GM18858 (cell line): ENCODE measurements around the gene ME3.

ENCODE experiments used
- ATAC-seq: cut with Tn5 transposase; IDR thresholded peaks from one replicate; pipeline ENCODE4 v1.9.1; 2021; ENCODE audit not compliant: unreplicated experiment

ME3 gene

DNA sequence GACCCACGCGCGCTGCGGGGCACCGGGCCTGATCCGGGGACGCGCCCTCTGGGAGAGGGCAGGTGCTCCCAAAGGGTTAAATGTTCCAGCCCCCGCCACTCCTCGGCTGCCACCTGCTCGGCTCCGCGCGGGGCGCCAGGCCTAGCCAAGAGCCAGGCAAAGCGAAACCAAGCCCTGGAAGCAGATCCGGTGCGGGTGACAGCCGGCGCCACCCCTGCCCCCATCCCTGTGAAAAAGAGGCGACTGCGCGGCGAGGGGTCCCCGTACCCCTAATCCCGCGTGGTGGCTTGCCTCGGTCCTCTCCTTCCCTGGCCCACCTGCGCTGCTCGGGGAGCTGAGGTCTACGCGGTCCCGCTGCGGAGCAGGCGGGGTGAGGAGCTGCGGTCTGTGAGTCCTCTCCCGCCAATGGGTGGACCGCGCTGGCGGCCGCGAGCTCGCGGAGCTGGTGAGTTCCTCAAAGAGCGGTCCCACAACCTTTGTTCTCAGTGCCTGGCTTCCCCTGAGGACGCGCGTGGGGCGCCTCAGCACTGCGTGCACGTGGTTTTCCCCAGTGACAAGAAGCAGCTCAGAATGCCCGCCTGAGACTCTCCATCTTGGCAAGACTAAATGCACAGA, at the start of gene ME3:
Gene ME3, minus strand, starts transcription at position 610 of the 615 bp plus-strand sequence.
- ATAC-seq: no peak

DNA sequence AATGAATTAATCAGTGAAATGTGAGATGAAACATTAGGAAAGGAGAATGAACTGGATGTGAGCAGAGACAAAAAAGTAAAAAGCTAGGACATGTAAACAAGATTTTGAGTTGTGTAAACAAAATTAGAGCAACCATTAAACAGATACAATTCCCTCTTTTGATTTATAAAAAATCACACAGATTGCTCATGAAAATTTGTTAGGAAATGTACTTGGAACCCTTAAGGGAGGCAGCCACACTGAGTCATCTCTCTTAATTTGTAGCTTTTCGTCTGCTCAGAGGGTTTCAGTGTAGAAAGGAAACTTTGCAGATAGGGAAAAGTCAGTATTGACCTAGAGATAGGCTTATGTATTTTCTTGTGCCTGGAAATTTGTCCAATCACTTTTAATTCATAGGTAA, 49.6 kb upstream of the ME3 start:
- no peak for ATAC-seq

DNA sequence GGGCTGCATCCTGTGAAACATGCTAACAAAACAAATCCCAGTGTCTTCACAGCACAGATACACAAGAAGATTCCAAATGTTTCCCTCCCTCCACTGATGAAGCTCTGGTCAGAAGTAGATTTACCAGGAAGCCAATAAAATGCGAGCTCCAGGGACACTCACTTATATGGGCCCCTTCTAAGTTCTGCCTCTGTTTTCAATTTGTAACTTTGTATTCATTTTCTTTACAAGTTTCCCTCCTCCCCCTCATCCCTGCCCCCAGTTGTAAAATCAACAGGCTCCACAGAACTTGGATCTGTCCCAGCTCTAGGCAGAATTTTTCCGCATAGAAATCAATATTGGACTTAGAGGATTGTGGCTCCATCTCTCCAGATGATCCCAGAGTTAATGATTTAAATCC, 48.1 kb upstream of the ME3 start:
- no peak for ATAC-seq

DNA sequence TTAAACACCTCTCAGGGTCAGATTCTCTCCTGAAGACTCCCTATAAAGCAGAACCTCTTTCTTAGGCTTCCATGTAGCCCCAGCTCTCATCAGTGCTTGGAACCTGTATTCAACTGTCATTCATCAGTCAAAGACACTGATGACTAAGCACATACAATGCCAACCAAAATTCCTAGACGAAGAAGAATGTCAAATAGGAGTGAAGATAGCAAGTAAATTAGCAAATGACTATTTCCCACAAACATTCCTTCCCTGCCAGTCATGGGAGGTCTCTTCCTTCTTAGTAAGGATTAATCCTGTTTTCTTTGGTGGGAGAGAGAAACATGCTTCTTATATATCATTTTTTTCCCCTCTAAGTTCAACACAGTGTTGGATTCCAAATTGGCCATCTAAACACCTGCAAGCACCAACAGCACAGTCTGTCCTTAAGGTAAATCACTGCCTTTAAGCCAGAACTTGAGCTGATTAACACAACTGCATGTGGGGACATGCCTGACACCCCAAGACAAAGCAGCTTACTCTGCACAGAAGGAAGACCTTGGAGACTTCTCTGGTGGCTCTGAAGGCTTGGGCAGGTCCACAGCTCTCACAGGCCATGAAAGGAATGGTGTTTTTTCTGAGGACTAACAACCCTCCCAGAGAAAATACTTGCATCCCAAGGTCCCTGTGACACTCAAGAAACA, 47.5 kb upstream of the ME3 start:
- no peak for ATAC-seq

DNA sequence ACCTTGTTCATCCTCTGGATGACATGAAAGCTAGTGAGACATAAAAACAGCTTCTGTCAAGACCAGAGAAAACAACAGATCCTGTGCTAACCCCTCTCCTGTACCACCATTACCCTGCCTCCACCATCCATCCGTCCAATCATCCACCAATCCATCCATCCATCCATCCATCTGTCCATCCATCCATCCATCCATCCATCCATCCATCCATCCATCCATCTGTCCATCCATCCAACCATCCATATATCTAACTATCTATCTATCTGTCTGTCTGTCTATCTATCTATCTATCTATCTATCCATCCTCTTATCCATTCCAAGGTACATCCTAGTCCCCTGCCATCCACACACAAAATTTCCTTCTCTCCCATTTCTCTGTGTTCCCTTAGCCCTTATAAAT, 46.6 kb upstream of the ME3 start:
- ATAC-seq: no peak

DNA sequence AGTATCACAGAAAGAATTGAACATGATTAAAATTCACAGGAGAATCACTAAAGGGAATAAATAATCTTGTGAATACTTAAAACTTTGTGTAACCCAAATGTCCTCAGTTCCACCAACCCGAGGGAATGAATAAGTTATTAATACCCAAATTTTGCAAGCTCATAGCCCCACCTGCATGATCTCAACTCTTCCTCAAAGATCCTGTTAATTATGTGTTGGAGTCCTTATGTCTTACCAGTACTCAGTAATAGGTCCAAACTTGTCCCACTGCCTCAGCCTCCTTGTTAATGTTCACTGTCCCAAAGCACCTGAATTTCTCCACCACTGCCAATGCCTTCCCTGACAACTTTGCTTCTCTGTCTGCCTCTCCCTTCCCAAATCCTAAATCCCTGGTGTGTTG, 46.1 kb upstream of the ME3 start:
- ATAC-seq: no peak

DNA sequence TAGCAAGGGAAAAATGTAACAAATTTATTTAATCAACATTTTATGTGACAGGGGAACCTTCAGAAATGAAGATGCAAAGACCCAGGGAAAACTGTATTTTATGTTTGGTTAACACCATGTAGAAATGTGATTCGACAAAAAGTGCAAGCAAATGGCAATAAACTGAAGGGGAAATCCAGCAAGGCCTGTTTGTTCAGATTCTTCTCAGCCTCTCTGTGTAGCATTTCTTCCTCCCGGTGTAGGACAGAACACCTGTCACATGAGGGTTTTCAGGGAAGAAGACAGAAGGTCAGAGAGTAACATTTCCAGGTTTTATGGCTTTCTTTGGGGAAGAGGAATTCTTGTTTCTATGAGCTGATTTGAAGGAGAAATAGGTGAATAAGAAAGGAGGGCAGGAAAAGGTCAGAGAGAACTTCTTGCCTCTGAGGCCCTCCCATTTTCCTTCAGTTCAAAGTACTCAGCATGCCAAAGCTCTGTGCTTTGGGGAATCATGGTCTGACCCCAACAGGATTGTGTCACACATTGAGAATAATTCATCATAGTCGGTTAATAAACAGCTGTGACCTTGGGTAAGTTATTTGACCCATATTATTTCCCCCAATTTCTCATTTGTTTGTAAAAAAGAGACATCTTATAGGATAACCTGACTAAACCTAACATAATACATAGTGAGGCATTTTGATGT, 45.5 kb upstream of the ME3 start:
- no peak for ATAC-seq

DNA sequence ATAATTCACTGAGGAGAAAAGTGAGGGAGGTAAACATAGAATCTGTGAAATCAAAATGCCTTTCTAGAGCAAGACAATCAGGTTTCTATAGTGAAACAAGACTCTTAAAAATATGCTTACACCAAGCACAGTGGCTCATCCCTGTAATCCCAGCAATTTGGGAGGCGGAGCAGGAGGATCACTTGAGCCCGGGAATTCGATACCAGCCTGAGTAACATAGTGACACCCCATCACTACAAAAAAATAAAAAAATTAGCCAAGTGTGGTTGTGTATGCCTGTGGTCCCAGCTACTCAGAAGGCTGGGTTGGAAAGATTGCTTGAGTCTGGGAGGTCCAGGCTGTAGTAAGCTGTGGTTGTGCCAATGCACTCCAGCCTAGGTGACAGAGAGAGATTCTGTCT, 43.2 kb upstream of the ME3 start:
- no peak for ATAC-seq

DNA sequence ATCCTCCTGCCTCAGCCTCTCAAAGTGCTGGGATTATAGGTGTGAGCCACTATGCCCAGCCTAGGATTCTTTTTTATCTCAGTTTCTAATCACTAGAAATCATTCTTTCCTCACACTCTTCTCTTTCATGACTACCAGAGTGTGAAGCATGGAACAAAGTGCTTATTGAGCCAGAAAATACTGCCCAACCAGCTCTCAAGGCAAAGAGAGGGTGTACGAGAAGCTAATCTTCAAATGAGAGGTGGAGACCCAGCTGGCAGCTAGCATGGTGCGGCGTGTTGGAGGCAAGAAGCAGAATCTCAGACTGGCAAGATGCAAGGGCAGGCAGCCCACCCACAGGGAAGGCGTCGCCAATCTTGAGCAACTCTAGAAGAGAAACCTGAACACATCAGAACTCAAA, 41.1 kb upstream of the ME3 start:
- ATAC-seq: no peak

DNA sequence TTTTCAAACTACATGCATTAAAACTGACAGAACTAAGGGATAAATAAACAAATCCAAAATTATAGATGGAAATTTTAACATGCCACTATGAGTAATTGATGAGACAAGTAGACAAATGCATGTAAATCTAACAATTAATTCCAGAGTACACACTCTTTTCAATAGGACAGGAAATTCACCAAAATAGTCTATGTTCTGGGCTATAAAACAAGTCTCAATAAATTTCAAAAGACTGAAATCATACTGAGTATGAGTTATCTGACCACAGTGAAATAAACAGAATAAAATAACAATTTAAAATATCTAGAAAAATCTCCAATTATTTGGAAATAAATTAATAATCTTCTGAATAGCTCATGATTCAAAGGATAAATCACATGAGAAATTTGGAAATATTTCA, 38.5 kb upstream of the ME3 start:
- ATAC-seq: no peak

DNA sequence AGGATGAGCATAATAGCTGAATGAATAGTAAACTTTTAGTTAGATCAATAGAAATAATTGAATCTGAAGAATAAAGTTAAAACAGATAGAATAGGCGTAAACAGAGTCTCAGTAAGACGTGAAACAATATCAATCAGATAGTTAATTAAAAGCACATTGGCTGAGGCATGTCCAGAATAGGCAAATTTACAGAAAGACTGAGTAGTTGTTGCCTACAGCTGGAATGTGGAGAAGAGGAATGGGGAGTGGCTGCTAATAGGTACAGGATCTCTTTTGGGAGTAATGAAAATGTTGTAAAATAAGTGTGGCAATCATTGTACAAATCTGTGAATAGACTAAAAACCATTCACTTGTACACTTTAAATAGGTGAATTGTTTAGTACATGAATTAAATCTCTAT, 36.3 kb upstream of the ME3 start:
- no peak for ATAC-seq

DNA sequence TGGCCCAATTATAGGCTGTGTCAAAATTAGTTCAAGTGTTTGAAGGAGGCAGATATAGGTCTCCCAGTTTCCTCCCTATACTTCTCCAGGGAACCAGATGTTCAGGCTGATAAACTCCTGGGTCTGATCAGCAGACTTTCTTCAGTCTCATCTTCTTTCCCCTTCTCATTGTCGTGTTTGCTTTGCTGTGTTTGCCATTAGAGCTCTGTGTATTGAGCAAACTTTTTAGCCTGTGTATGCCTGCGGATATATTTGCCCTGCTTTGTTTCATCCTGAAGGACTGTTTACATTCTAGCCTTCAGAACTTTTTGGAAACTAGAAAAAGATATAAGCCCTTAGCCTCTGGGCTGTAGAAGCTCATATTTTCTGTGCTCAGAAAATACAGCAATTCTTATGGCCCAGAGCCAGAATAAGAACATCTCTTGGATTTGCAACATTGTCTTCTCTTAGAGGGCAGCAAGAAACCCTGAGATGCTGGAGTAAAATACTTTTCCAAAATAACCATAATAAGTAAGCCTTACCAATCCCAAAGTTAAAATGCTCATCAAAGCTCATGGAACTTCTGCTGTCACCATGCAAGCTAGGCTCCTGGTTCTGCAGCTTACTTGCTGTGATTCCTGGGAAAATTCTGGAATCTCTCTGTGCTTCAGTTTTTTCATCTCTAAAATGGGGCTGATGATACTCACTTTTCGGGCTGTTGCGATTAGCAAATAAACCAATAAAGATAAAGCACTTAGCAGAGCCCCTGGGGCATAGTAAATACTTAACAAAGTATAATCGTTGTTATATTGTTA, 34.1 kb upstream of the ME3 start:
- ATAC-seq: no peak

DNA sequence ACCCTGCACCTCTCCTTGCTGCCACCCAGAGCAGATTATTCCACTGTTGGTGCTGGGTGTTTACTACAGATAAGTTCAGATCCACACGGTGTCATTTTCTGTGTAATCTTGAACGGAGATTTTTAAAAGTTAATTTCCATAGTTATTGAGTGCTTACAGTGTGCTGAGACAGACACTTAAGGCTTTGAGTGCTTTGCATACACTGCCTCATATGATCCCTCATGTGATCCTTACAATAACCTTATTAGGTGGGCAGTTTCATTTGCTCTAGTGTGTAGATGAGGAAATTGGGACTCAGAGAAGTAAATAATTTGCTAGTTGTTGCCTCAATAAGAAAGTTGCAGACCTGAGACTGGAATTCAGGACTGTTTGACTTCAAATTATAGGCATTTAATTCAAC, 32.3 kb upstream of the ME3 start:
- ATAC-seq: no peak

DNA sequence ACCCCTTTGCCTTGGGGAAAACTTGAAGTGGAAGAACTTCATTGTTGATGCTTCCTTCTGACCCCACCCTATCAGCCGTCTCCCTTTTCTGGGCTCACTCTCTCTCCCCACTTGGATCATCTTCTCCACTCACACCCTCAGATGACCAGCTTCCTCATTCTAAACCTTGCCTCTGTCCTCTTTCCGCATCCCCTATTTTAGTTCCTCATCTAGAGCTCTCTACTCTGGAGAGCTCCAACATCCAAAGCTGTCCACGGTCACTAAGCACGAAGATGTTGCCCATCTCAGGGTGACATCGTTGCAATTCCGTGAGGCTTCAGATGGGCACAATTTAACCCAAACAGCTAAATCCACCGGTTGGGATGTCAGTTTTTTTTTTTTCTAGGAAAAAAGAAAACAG, 31.6 kb upstream of the ME3 start:
- no peak for ATAC-seq

DNA sequence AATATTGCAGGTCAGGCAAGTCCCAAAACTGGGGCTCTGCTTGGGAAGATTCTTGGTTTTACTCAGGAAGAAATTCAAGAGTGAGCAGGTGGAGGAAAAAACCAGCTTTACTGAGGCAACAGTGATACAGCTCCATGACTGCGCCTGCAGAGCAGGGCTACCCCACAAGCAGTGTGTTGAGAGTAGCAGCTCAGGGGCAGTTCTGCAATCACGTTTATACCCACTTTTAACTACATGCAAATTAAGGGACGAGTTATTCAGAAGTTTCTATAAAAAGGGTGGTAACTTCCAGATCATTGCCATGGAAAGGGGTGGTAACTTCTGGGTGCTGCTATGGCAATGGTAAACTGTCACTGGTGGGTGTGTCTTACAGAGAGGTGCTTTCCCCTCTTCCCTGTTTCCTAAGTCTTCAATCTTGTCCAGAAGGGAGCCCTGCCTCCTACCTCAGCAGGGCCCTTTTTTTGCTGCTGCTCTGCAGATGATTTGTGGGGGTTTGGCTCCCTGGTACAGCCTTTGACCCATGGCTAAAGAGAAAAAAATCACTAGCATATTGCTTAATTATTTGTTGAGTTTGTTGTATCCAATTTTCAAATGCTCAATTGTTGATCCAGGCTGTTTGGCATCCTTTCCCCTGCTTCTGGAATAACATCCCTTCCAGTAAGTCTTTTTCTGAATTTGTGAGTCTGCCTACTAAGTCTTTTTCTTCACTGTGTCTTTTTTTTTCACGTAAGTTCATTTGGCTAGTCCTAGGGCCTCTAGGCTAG, 30.0 kb upstream of the ME3 start:
- no peak for ATAC-seq

DNA sequence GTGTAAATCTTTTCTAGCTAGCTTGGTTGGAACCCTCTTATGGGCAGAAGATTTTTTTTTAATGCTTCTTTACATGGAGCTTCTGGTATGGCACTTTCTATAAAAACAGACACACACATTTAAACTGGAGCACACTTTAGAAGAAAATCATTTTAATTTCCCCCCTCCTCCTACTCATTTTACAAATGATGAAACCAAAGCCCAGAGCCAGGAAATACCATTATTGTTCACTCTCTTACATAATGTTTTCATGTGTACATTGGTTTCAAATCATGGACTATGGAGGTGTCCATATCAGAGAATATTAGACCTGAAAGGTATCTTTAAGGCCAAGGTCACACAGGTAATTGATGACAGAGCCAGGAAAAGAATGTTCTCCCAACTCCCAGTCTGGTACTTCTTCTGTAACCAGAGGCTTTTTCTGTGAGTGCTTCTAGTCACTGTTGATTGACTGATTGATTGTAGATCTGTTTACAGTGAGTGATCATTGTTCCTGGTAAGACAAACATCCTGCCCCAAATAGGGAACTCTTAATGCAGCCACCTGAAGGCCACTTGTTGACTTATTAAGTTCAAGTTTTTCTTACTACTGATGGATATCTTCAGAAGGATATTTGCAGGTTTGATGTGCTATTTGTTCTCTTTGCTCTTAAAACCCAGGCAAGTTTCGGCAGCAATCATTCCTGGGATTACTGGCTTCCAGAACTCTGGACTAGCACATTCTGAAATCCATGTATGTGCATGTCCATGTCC, 26.8 kb upstream of the ME3 start:
- ATAC-seq: no peak

DNA sequence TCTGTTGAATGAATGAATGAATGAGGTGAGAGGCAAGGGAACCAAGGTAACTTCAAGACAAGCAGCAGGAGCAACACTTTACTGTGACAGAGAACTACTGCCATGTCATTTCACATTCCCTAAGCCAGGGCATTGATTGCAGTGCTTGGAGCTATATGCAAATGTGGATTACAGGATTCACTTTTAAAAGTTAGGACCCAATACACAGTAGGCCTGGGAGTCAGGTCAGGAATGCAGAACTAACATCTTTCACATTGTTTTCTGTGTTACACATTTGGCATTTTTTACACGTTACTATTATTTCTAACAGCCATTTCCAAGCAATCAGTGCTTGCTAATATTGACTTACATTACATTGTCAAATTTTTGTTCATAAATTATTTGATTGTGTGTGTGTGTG, 26.2 kb upstream of the ME3 start:
- no peak for ATAC-seq

DNA sequence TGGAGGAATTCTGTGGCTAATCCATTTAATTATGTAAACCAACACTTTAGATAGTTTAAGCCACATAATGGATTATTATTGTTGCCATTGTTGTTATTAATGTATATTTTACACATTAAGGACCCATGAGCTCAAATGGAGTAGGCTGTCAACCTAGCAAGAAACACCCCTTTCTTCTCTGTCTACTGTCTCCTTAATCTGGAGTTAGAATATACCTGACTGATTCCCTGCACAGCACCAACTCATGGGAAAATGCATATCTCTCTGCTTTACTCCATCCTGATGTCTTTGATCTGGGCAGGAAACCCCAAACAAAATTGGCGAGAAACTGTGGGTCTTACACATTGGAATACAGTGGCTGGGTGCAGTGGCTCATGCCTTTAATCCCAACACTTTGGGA, 24.0 kb upstream of the ME3 start:
- no peak for ATAC-seq

DNA sequence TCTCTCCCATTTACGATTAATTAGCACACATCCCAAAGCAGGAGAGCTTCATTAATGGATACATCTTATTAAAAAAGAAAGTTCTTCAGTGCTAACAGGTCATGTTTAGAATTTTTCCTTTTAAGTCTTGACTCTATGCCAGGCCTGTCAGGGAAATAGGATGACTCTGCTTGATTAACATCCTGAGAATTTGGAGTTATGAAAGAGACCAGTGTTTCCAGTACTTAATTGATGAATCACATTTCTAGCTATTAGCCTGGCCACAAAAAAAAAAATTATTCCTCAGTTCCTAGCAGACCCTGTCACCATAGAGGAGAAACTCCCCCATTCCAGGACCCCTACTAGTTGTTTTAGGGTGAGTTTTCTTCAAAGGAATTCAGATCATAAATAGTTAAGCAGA, 23.6 kb upstream of the ME3 start:
- ATAC-seq: no peak

DNA sequence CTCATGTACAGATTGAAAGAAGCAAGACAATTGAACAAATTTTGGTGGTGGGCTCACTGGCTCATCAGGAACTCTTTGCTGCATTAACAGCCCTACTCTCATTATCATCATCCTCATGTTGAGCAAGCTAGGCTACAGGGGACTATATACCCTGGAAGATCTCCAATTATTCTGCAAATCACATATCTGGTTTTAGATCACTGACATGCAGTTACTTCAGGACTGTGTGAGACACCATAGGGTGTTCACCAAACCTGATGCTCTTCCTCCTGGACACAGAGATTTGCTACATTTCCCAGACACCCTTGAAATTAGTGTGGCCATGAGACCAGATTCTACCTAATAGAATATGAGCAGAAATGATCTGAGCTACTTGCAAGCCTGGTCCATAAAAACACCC, 23.0 kb upstream of the ME3 start:
- ATAC-seq: no peak
